Endothelial cell of umbilical vein (primary cell): ENCODE measurements around the gene MUCL3. TPM values are rescaled to one million over a fixed set of nuclear protein-coding genes. Genes with fewer than 3 reads are reported as not detected.

Source experiments
- BruUV-seq: library from RNA; stranded (reverse); fragments of 400-500 nt; replicated peaks from 2 replicates; lab custom pipeline; 2021; lab: Mats Ljungman, UMichigan
- CTCF ChIA-PET: fragments of 300-600, 350-600 bp; sonication (Branson Sonifier 250); formaldehyde crosslinking; loops from one replicate; lab custom pipeline; 2021; ENCODE audit warnings: antibody characterized with exemption, inconsistent platforms; lab: Charles Lee
- POLR2A ChIA-PET: fragments of 300-600, 350-600 bp; sonication (Branson Sonifier 250); formaldehyde crosslinking; loops from one replicate; lab custom pipeline; 2021; ENCODE audit warnings: antibody characterized with exemption, inconsistent platforms; lab: Charles Lee
- DNase-seq: peaks from one replicate; pipeline ENCODE4 v3.0.0-alpha.2; 2011; ENCODE audit warnings: low read depth, low spot score
- FAIRE-seq: peaks from 2 replicates; lab custom pipeline; 2011; peaks lifted over from hg19 to GRCh38; lab: Jason Lieb, UNC
- H2AFZ ChIP-seq: 2 replicates; pipeline ENCODE4 v1.6.0; 2012; ENCODE audit warnings: low read depth, low read length, control low read depth, inconsistent platforms
- H3K27ac ChIP-seq: 2 replicates; pipeline ENCODE4 v1.5.1; 2011; ENCODE audit warnings: low read depth, mild to moderate bottlenecking, control low read depth, low read length, moderate library complexity; ENCODE audit not compliant: insufficient read depth
- H3K27me3 ChIP-seq, 2 experiments: 2 replicates each; pipeline versions ENCODE4 v1.6.0 to v1.6.1; 2011; ENCODE audit warnings: low read length in 2 of 2, mixed read lengths in 1 of 2; ENCODE audit not compliant: control insufficient read depth in 2 of 2, insufficient read depth in 2 of 2
- H3K36me3 ChIP-seq, 2 experiments: 2 replicates in 1 of 2; 3 replicates in 1 of 2; pipeline ENCODE4 v1.5.1; 2011; ENCODE audit warnings: low read length in 2 of 2, mild to moderate bottlenecking in 1 of 2, moderate library complexity in 1 of 2; ENCODE audit not compliant: control insufficient read depth in 2 of 2, insufficient read depth in 2 of 2; ENCODE audit errors: extremely low read depth in 1 of 2
- H3K4me1 ChIP-seq: 3 replicates; pipeline ENCODE4 v1.5.1; 2011; ENCODE audit warnings: mild to moderate bottlenecking, low read length; ENCODE audit not compliant: control insufficient read depth, insufficient read depth; ENCODE audit errors: extremely low read depth
- H3K4me2 ChIP-seq: 2 replicates; pipeline ENCODE4 v1.6.1; 2011; ENCODE audit warnings: low read length, control low read depth, mixed read lengths; ENCODE audit not compliant: insufficient read depth
- H3K4me3 ChIP-seq, 3 experiments: fragments of 200-600 bp in 1 of 3; sonication (generic), shearing (Covaris generic) in 1 of 3; replicated peaks in 1 of 3; 2 replicates each; pipeline ENCODE4 v1.5.1; 2011 to 2016; ENCODE audit warnings: control low read depth in 3 of 3, low read length in 3 of 3, mild to moderate bottlenecking in 2 of 3, inconsistent platforms in 1 of 3, low read depth in 1 of 3, moderate library complexity in 1 of 3; ENCODE audit not compliant: insufficient read depth in 1 of 3
- H3K79me2 ChIP-seq: 2 replicates; pipeline ENCODE4 v1.6.0; 2012; ENCODE audit warnings: low read length, inconsistent platforms; ENCODE audit not compliant: control insufficient read depth, insufficient read depth
- H3K9ac ChIP-seq: replicated peaks from 2 replicates; pipeline ENCODE3; 2011; ENCODE audit warnings: low read length, control low read depth; ENCODE audit not compliant: insufficient read depth; ENCODE audit errors: extremely low read depth
- H3K9me1 ChIP-seq: replicated peaks from 3 replicates; pipeline ENCODE4 v1.6.0; 2011; ENCODE audit warnings: mild to moderate bottlenecking, low read length; ENCODE audit not compliant: control insufficient read depth, insufficient read depth; ENCODE audit errors: extremely low read depth
- H3K9me3 ChIP-seq: replicated peaks from 2 replicates; pipeline ENCODE4 v1.5.1; 2012; ENCODE audit warnings: low read length, inconsistent platforms; ENCODE audit not compliant: control insufficient read depth, insufficient read depth
- H4K20me1 ChIP-seq: replicated peaks from 2 replicates; pipeline ENCODE3; 2011; ENCODE audit warnings: mild to moderate bottlenecking, low read length; ENCODE audit not compliant: control insufficient read depth, insufficient read depth; ENCODE audit errors: extremely low read depth
- CTCF ChIP-seq, 2 donors: IDR thresholded peaks; 1 replicate in 1 of 2; 2 replicates in 1 of 2; pipeline ENCODE4 v1.5.1; 2011; ENCODE audit warnings: low read length in 2 of 2, mild to moderate bottlenecking in 2 of 2, moderate library complexity in 2 of 2, control low read depth in 1 of 2, inconsistent platforms in 1 of 2, low read depth in 1 of 2; ENCODE audit not compliant: insufficient read depth in 1 of 2; ENCODE audit errors: extremely low read depth in 1 of 2
- EZH2 ChIP-seq: IDR thresholded peaks from 2 replicates; pipeline ENCODE4 v1.6.1; 2012; ENCODE audit warnings: borderline replicate concordance, low read depth, mild to moderate bottlenecking, moderate library complexity, low read length, inconsistent platforms; ENCODE audit not compliant: severe bottlenecking
- FOS ChIP-seq: IDR thresholded peaks from 2 replicates; pipeline ENCODE4 v1.6.1; 2011; ENCODE audit warnings: mild to moderate bottlenecking, low read length, moderate library complexity, borderline replicate concordance; ENCODE audit not compliant: insufficient read depth
- GATA2 ChIP-seq: IDR thresholded peaks from 2 replicates; pipeline ENCODE4 v1.7.0; 2011; ENCODE audit warnings: low read depth, mild to moderate bottlenecking, moderate library complexity, mixed read lengths, low read length; ENCODE audit not compliant: insufficient read length, insufficient read depth
- JUN ChIP-seq: IDR thresholded peaks from 2 replicates; pipeline ENCODE4 v1.6.1; 2011; ENCODE audit warnings: borderline replicate concordance, low read depth; ENCODE audit not compliant: insufficient read length, insufficient read depth
- MYC ChIP-seq: IDR thresholded peaks from one replicate; pipeline ENCODE4 v1.6.1; 2011; ENCODE audit warnings: mild to moderate bottlenecking, low read depth, low read length
- POLR2A ChIP-seq: IDR thresholded peaks from 2 replicates; pipeline ENCODE4 v1.6.1; 2012; ENCODE audit warnings: low read depth, mild to moderate bottlenecking, control low read depth, low read length
- POLR2AphosphoS5 ChIP-seq: IDR thresholded peaks from 2 replicates; pipeline ENCODE4 v1.6.1; 2012; ENCODE audit warnings: low read depth, mild to moderate bottlenecking, control low read depth, low read length, moderate library complexity; ENCODE audit not compliant: insufficient read depth
- dilution Hi-C: fragments of 300-500 bp; cut with MboI; formaldehyde crosslinking; loops from one replicate; pipeline ENCODE4 v1.15.0; 2019; ENCODE audit warnings: low sequenced_read_pairs; ENCODE audit not compliant: extremely low pct_ligation_motif_present
- intact Hi-C: fragments of 100-400 bp; cut with micrococcal nuclease; formaldehyde crosslinking; loops from one replicate; pipeline ENCODE4 v1.10.0; 2022
- polyA plus RNA-seq, 4 experiments: library from polyadenylated mRNA; depleted of rRNA in 3 of 4; stranded (reverse) in 3 of 4; unstranded in 1 of 4; fragments of >200 nt; gene quantifications; 2 replicates each; pipeline versions ENCODE4 v1.2.1 to v1.2.3, GENCODE V29; 2011 to 2012; ENCODE audit warnings: missing spikeins in 1 of 4
- total RNA-seq: library from RNA; stranded (reverse); gene quantifications from 2 replicates; pipeline ENCODE4 v1.2.3, GENCODE V29; 2021
- TF ChIP-seq, protein P1 (sequence below): IDR thresholded peaks from 2 replicates; pipeline ENCODE4 v1.6.1; 2011; ENCODE audit not compliant: insufficient read depth, insufficient read length

MUCL3 gene
- total and polyA plus RNA-seq, 2 donors (not counting 3 experiments of a cell fraction or from before 2014, with no cell fraction given) = not detected

DNA sequence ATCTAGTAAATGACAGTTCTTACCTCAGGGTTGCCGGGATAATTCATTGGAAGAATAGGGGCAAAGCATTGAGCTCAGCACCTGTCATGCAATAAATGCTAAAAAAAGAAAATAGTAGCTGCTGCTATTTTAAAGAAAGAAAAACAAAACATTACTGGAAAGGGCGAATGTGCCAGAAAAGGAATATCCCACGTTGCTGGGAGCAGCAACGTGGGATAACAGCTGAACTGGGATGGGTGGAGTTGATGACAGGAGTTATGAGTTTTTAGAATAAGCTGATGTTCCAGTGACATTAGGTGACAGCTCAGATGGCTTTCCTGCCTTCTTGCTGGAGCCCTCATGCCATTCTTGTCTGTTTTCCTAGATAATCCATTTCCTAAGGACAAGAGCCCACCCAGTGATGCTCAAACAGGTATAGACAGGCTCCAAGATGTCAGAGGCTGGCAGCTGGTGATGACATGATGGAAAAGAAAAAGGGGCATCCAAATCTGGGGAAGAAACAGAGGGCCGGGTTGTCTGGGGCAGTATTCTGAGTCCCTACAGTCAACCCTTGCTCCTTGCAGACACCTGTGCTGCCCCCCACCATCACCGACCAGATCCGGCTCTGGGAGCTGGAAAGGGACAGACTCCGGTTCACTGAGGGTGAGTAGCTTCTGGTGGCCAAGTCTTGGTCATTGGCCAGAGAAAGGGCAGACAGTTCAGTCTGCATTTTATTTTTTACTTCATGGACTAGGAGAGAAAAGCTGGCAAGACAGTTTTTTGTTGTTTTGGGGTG is 27.8 kb upstream of the MUCL3 start:
- H3K79me2 ChIP-seq = peaks cover 14% of the 10 kb centered on the region
- H3K4me1 ChIP-seq = peaks cover 32% of the 10 kb centered on the region
- TF ChIP-seq FOS = no peak
- TF ChIP-seq MYC = no peak
- no peak for TF ChIP-seq CTCF (IDR thresholded peaks at IDR 0.05; ENCODE audit: extremely low read depth in 1 of 2, insufficient read depth in 1 of 2, low read depth in 1 of 2, low read length in 2 of 2)
- TF ChIP-seq EZH2 = no peak
- TF ChIP-seq POLR2AphosphoS5 = no peak
- TF ChIP-seq POLR2A = no peak
- TF ChIP-seq JUN = no peak
- TF ChIP-seq, protein P1, sequence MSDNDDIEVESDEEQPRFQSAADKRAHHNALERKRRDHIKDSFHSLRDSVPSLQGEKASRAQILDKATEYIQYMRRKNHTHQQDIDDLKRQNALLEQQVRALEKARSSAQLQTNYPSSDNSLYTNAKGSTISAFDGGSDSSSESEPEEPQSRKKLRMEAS = no peak
- no peak for TF ChIP-seq GATA2
- POLR2A ChIA-PET = interaction anchor here (0.6 to 0.9 kb wide), 2 partner anchors 84 to 103 kb away, joined by 3 read pairs; no protein-coding TSS in a partner anchor
- H3K4me3 ChIP-seq = no peak overlapping the region
- H3K27me3 ChIP-seq = no peaks in the 10 kb centered on the region
- intact Hi-C loops = no loop called here
- FAIRE-seq (no peak), DNase-seq (no peak)
- H3K9me3 ChIP-seq = no peaks in the 10 kb centered on the region
- no peak overlapping the region for H3K4me2 ChIP-seq
- peaks cover 7 to 31% of the 10 kb centered on the region in 2 experiments for H3K36me3 ChIP-seq
- H3K9ac ChIP-seq = no peak overlapping the region
- BruUV-seq = no TSS peak
- H3K27ac ChIP-seq = no peak overlapping the region
- no peaks in the 10 kb centered on the region for H3K9me1 ChIP-seq
- no peaks in the 10 kb centered on the region for H4K20me1 ChIP-seq
- CTCF ChIA-PET = interaction anchor here (0.5 to 7.6 kb wide), 24 partner anchors 8 to 241 kb away, joined by 3 to 142 read pairs (median 4); partner anchors contain the start of gene DHX16
- no peak overlapping the region for H2AFZ ChIP-seq
- dilution Hi-C loops = no loop called here
